Hepatocyte (in vitro differentiated cells): ENCODE measurements around the gene EVI2B.

Experiments used
- CTCF ChIP-seq: fragments of 200-600 bp; sonication (generic); IDR thresholded peaks from 2 replicates; pipeline ENCODE4 v1.5.1; 2016; ENCODE audit warnings: antibody characterized with exemption, mild to moderate bottlenecking; ENCODE audit not compliant: poor library complexity
- EZH2 ChIP-seq: fragments of 200-600 bp; sonication (generic); IDR thresholded peaks from 2 replicates; pipeline ENCODE4 v1.6.1; 2016; ENCODE audit warnings: antibody characterized with exemption, mild to moderate bottlenecking, borderline replicate concordance
- EZH2phosphoT487 ChIP-seq: fragments of 200-600 bp; sonication (generic); IDR thresholded peaks from one replicate; pipeline ENCODE4 v1.6.1; 2018; ENCODE audit warnings: antibody characterized with exemption, mild to moderate bottlenecking, low read depth, moderate library complexity; ENCODE audit not compliant: unreplicated experiment, severe bottlenecking

GRCh38 chr17:31272803-31273202, 41.1 kb downstream of the EVI2B start:
- TF ChIP-seq CTCF (no peak), EZH2 (no peak), EZH2phosphoT487 (no peak)
